Spleen (tissue), 7 donors: ENCODE measurements around the gene SDK1.

Experiments
- POLR2A ChIP-seq, 3 donors: fragments of 450-650 bp; IDR thresholded peaks; one replicate each; pipeline ENCODE4 v1.5.1; 2017; ENCODE audit warnings: antibody characterized with exemption in 3 of 3, mild to moderate bottlenecking in 1 of 3
- TF ChIP-seq, protein P1 (sequence below), 11 experiments: fragments of 200-600 bp in 7 of 11; fragments of 450-650 bp in 4 of 11; sonication (generic) in 4 of 11; IDR thresholded peaks in 8 of 11; conservative IDR thresholded peaks in 3 of 11; 1 replicate in 7 of 11; 2 replicates in 4 of 11; pipeline versions ENCODE4 v1.4.0 to v1.8.0; 2016 to 2021; ENCODE audit warnings: antibody characterized with exemption in 11 of 11, inconsistent platforms in 4 of 11, mild to moderate bottlenecking in 1 of 11
- donor health status: DM: no; HTN: no; CAD: no; lungs with moderate emphysema.
- donor health status: DM: no; HTN: no; CAD: no.
- donor health status: DM: no; HTN: no; CAD: no.

DNA sequence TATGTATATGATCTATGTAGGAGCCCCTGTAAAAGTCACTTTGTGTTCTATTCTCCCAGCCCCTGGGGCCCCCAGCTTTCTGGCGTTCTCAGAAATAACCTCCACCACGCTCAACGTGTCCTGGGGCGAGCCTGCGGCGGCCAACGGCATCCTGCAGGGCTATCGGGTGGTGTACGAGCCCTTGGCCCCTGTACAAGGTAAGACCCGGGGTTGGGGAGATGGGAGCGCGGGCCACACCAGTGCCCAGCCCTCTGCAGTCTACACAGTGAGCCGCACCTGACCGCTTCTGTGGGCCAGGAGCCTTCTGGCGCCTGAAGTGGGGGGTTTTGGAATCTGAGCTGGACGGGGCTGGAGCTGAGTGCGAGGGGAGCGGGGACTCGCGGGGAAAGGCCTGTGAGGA is 908.9 kb downstream of the SDK1 start:
- no peak for TF ChIP-seq POLR2A (IDR thresholded peaks at IDR 0.05)
- TF ChIP-seq, protein P1, sequence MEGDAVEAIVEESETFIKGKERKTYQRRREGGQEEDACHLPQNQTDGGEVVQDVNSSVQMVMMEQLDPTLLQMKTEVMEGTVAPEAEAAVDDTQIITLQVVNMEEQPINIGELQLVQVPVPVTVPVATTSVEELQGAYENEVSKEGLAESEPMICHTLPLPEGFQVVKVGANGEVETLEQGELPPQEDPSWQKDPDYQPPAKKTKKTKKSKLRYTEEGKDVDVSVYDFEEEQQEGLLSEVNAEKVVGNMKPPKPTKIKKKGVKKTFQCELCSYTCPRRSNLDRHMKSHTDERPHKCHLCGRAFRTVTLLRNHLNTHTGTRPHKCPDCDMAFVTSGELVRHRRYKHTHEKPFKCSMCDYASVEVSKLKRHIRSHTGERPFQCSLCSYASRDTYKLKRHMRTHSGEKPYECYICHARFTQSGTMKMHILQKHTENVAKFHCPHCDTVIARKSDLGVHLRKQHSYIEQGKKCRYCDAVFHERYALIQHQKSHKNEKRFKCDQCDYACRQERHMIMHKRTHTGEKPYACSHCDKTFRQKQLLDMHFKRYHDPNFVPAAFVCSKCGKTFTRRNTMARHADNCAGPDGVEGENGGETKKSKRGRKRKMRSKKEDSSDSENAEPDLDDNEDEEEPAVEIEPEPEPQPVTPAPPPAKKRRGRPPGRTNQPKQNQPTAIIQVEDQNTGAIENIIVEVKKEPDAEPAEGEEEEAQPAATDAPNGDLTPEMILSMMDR (IDR thresholded peaks at IDR 0.05 in 8 of 11, conservative IDR thresholded peaks at IDR 0.05 in 3 of 11) = no peak
